LNCAP (cell line): Measurements from ENCODE around the gene CACNA1A.

Source experiments
- CTCF ChIP-seq: fragments of 450-650 bp; IDR thresholded peaks from 2 replicates; pipeline ENCODE4 v1.5.1; 2017; ENCODE audit warnings: mild to moderate bottlenecking

CACNA1A gene

GRCh38 chr19:13506471-13506820, at the start of gene CACNA1A:
CACNA1A (minus strand) TSS chr19:13506479; CDS start chr19:13506224, 255 bp downstream.
- no peak for TF ChIP-seq CTCF

- no peak for TF ChIP-seq CTCF
Measured at GRCh38 chr19:13554506-13555240, 48.4 kb upstream of the CACNA1A start.

GRCh38 chr19:13553880-13554400, 47.7 kb upstream of the CACNA1A start:
- no peak for TF ChIP-seq CTCF

GRCh38 chr19:13548131-13548530, 41.9 kb upstream of the CACNA1A start:
- no peak for TF ChIP-seq CTCF

- no peak for TF ChIP-seq CTCF
Measured at GRCh38 chr19:13547102-13547501, 40.8 kb upstream of the CACNA1A start.

GRCh38 chr19:13544423-13544822, 38.1 kb upstream of the CACNA1A start:
- no peak for TF ChIP-seq CTCF

GRCh38 chr19:13541554-13541953, 35.3 kb upstream of the CACNA1A start:
- TF ChIP-seq CTCF = no peak

- no peak for TF ChIP-seq CTCF
Measured at GRCh38 chr19:13539332-13539731, 33.1 kb upstream of the CACNA1A start.
